Measurements from ENCODE around the gene ATP8B4. TPM values are rescaled to one million over a fixed set of nuclear protein-coding genes. Genes with fewer than 3 reads are reported as not detected.

ATP8B4 gene
- total RNA-seq, 1 donor from 2014 or later: 9.4 TPM

- no peaks in the 10 kb centered on the region for H3K36me3 ChIP-seq
- no peaks in the 10 kb centered on the region for H3K9me3 ChIP-seq
- H3K4me1 ChIP-seq: peaks cover 4% of the 10 kb centered on the region
- DNase-seq: no peak
- ATAC-seq: peak; percentile 93
- no peak overlapping the region for H3K4me3 ChIP-seq
- no peaks in the 10 kb centered on the region for H3K27me3 ChIP-seq
- TF ChIP-seq CTCF (IDR thresholded peaks at IDR 0.05): no peak
- peak overlapping the region; percentile 52 for H3K27ac ChIP-seq
- intact Hi-C loops (cut with DNase I): no loop called here
These were observed 11.2 kb downstream of the ATP8B4 start for GRCh38 chr15:50107591-50108408.

DNA sequence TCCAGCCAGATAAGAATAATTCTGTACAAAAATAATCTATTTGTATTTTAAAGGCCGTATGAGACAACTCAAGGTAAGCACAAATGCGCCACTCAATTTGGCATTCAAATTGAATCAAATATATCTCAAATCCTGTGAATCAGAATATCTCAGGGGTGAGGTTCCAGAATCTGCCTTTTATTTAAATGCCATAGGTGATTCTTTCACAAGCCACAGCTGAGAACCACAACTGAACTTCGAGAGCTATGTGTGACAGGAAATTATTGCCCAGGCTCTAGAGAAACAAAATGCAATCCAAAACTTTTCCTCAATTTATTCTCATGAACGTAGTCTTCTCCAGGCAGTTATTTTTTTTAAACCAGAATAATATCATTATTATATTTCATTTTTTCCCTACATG is 11.9 kb downstream of the ATP8B4 start:
- DNase-seq (no peak), ATAC-seq (no peak)
- Histone ChIP-seq H3K27ac (peak overlapping the region; percentile 52), H3K27me3 (no peaks in the 10 kb centered on the region), H3K4me1 (peaks cover 4% of the 10 kb centered on the region), H3K4me3 (no peak overlapping the region), H3K9me3 (no peaks in the 10 kb centered on the region), H3K36me3 (no peaks in the 10 kb centered on the region)
- intact Hi-C loops (cut with DNase I): no loop called here
- no peak for TF ChIP-seq CTCF (IDR thresholded peaks at IDR 0.05)

- DNase-seq (no peak), ATAC-seq (no peak)
- Histone ChIP-seq H3K36me3 (no peaks in the 10 kb centered on the region), H3K4me3 (no peak overlapping the region), H3K27ac (no peak overlapping the region), H3K27me3 (no peaks in the 10 kb centered on the region), H3K4me1 (peaks cover 4% of the 10 kb centered on the region), H3K9me3 (no peaks in the 10 kb centered on the region)
- TF ChIP-seq CTCF (IDR thresholded peaks at IDR 0.05): no peak
- intact Hi-C loops (cut with DNase I): no loop called here
These were observed 12.6 kb downstream of the ATP8B4 start for GRCh38 chr15:50106457-50106856.

GRCh38 chr15:50100486-50100885 is 18.5 kb downstream of the ATP8B4 start:
- ATAC-seq: no peak
- no peak overlapping the region for H3K4me3 ChIP-seq
- H3K36me3 ChIP-seq: no peaks in the 10 kb centered on the region
- intact Hi-C loops (cut with DNase I): no loop called here
- H3K27me3 ChIP-seq: no peaks in the 10 kb centered on the region
- no peaks in the 10 kb centered on the region for H3K9me3 ChIP-seq
- H3K4me1 ChIP-seq: no peaks in the 10 kb centered on the region
- no peak overlapping the region for H3K27ac ChIP-seq
- no peak for TF ChIP-seq CTCF (IDR thresholded peaks at IDR 0.05)
- DNase-seq: no peak

GRCh38 chr15:50098545-50098944 is 20.5 kb downstream of the ATP8B4 start:
- intact Hi-C loops (cut with DNase I): no loop called here
- Histone ChIP-seq H3K27ac (no peak overlapping the region), H3K4me1 (no peaks in the 10 kb centered on the region), H3K9me3 (no peaks in the 10 kb centered on the region), H3K27me3 (no peaks in the 10 kb centered on the region), H3K36me3 (no peaks in the 10 kb centered on the region), H3K4me3 (no peak overlapping the region)
- ATAC-seq (no peak), DNase-seq (no peak)
- no peak for TF ChIP-seq CTCF (IDR thresholded peaks at IDR 0.05)

All from upper lobe of right lung (tissue), 1 donor.